ENCODE data around the gene UVRAG. TPM values are rescaled to one million over a fixed set of nuclear protein-coding genes. Genes with fewer than 3 reads are reported as not detected.

The UVRAG gene
- total RNA-seq, 3 donors from 2014 or later (not counting 1 experiment from before 2014, with no cell fraction given), result 39.9 to 52.5 (median 41.4) TPM

GRCh38 chr11:76033699-76034098, 218.7 kb downstream of the UVRAG start:
- Histone ChIP-seq H3K4me3 (ENCODE audit: low read length) (no peak overlapping the region), H3K27me3 (ENCODE audit: control insufficient read depth, insufficient read depth, low read length) (no peaks in the 10 kb centered on the region), H3K27ac (ENCODE audit: low read length) (no peak overlapping the region), H3K4me1 (ENCODE audit: control insufficient read depth, insufficient read depth, low read length) (no peaks in the 10 kb centered on the region), H3K9me3 (ENCODE audit: control insufficient read depth, insufficient read depth, low read length) (no peaks in the 10 kb centered on the region), H3K36me3 (ENCODE audit: control insufficient read depth, insufficient read depth, low read length) (no peaks in the 10 kb centered on the region)
- peaks cover 10 to 11% of the 10 kb centered on the region in 2 donors for H3K4me1 Mint-ChIP-seq
- intact Hi-C loops (cut with micrococcal nuclease), result no loop called here
- ATAC-seq (no peak), DNase-seq (no peak)
- no peaks in the 10 kb centered on the region for H3K36me3 Mint-ChIP-seq
- H3K27me3 Mint-ChIP-seq (ENCODE audit: low read depth in 2 of 2), result no peaks in the 10 kb centered on the region
- H3K4me3 Mint-ChIP-seq, result no peak overlapping the region
- H3K27ac Mint-ChIP-seq, result no peak overlapping the region
- no peak for TF ChIP-seq CTCF (IDR thresholded peaks at IDR 0.05)
- no peaks in the 10 kb centered on the region for H3K9me3 Mint-ChIP-seq

- no peak for ATAC-seq
- DNase-seq, result no peak
- no peaks in the 10 kb centered on the region for H3K9me3 Mint-ChIP-seq
- peaks cover 5 to 10% of the 10 kb centered on the region in 2 donors for H3K4me1 Mint-ChIP-seq
- no peaks in the 10 kb centered on the region for H3K36me3 Mint-ChIP-seq
- no CpG with 5 or more reads among the region's 2 CpGs for WGBS (ENCODE audit: insufficient coverage)
- Histone ChIP-seq H3K9me3 (ENCODE audit: control insufficient read depth, insufficient read depth, low read length) (no peaks in the 10 kb centered on the region), H3K36me3 (ENCODE audit: control insufficient read depth, insufficient read depth, low read length) (no peaks in the 10 kb centered on the region), H3K4me3 (ENCODE audit: low read length) (no peak overlapping the region), H3K27me3 (ENCODE audit: control insufficient read depth, insufficient read depth, low read length) (no peaks in the 10 kb centered on the region), H3K27ac (ENCODE audit: low read length) (no peak overlapping the region), H3K4me1 (ENCODE audit: control insufficient read depth, insufficient read depth, low read length) (no peaks in the 10 kb centered on the region)
- H3K4me3 Mint-ChIP-seq, result no peak overlapping the region
- no peak overlapping the region for H3K27ac Mint-ChIP-seq
- H3K27me3 Mint-ChIP-seq (ENCODE audit: low read depth in 2 of 2), result no peaks in the 10 kb centered on the region
- intact Hi-C loops (cut with micrococcal nuclease), result no loop called here
- no peak for TF ChIP-seq CTCF (IDR thresholded peaks at IDR 0.05)
Measured at GRCh38 chr11:76035020-76035419, 220.0 kb downstream of the UVRAG start.

- H3K27ac Mint-ChIP-seq, result no peak overlapping the region
- intact Hi-C loops (cut with micrococcal nuclease), result no loop called here
- no peak overlapping the region for H3K4me3 Mint-ChIP-seq
Measured at GRCh38 chr11:76038608-76039007, 223.6 kb downstream of the UVRAG start.

More at GRCh38 chr11:76038608-76039007, 223.6 kb downstream of the UVRAG start:
- DNase-seq, result no peak
- Histone ChIP-seq H3K9me3 (ENCODE audit: control insufficient read depth, insufficient read depth, low read length) (no peaks in the 10 kb centered on the region), H3K4me1 (ENCODE audit: control insufficient read depth, insufficient read depth, low read length) (no peaks in the 10 kb centered on the region), H3K4me3 (ENCODE audit: low read length) (no peak overlapping the region), H3K36me3 (ENCODE audit: control insufficient read depth, insufficient read depth, low read length) (no peaks in the 10 kb centered on the region), H3K27ac (ENCODE audit: low read length) (no peak overlapping the region), H3K27me3 (ENCODE audit: control insufficient read depth, insufficient read depth, low read length) (no peaks in the 10 kb centered on the region)
- ATAC-seq, result no peak
- H3K4me1 Mint-ChIP-seq, result peaks cover 0 to 6% of the 10 kb centered on the region in 2 donors
- no peaks in the 10 kb centered on the region for H3K27me3 Mint-ChIP-seq (ENCODE audit: low read depth in 2 of 2)
- no peak for TF ChIP-seq CTCF (IDR thresholded peaks at IDR 0.05)
- H3K36me3 Mint-ChIP-seq, result no peaks in the 10 kb centered on the region
- H3K9me3 Mint-ChIP-seq, result no peaks in the 10 kb centered on the region

Data from natural killer cell (primary cell).